Measurements from ENCODE around the gene RGS7. TPM values are rescaled to one million over a fixed set of nuclear protein-coding genes. Genes with fewer than 3 reads are reported as not detected.
"Not testable (repeated sequence)": the region's sequence is repeated elsewhere in the genome, so short reads cannot be mapped to it uniquely, and the experiment has no call there.

RGS7 gene
- total RNA-seq, 1 experiment from 2014 or later = 0.10 TPM

GRCh38 chr1:241221319-241221718 lies 135.7 kb downstream of the RGS7 start:
- ATAC-seq (no peak), DNase-seq (ENCODE audit: low read depth, low spot score) (no peak)
- ChIA-PET POLR2A (no interaction called here), CTCF (no interaction called here)
- Histone ChIP-seq H3K4me1 (ENCODE audit: control insufficient read depth, insufficient read depth, low read length) (no peaks in the 10 kb centered on the region), H3K36me3 (ENCODE audit: control insufficient read depth, insufficient read depth, low read length) (no peaks in the 10 kb centered on the region), H3K4me3 (ENCODE audit: low read depth in 2 of 2, low read length in 2 of 2) (no peak overlapping the region), H3K9me3 (ENCODE audit: control insufficient read depth, insufficient read depth, low read depth, low read length) (no peaks in the 10 kb centered on the region), H3K27me3 (ENCODE audit: control insufficient read depth, insufficient read depth, low read length) (no peaks in the 10 kb centered on the region), H3K27ac (ENCODE audit: low read length) (no peak overlapping the region)
- intact Hi-C loops (cut with micrococcal nuclease; ENCODE audit: unreplicated experiment) (no loop called here), in situ Hi-C loops (cut with HindIII; ENCODE audit: low pct_unique_long_range_greater_than_20kb, low sequenced_read_pairs) (no loop called here)
- BruUV-seq (replicated peaks) = no TSS peak
- no peak for TF ChIP-seq TCF7L2 (IDR thresholded peaks at IDR 0.05; ENCODE audit: low read depth, low read length)
- no peak for TF ChIP-seq SIN3A (IDR thresholded peaks at IDR 0.05; ENCODE audit: borderline replicate concordance, insufficient read depth, low read depth, low read length)
- no peak for TF ChIP-seq CTCF (IDR thresholded peaks at IDR 0.05)
- no peak for TF ChIP-seq REST (IDR thresholded peaks at IDR 0.05; ENCODE audit: insufficient read depth in 1 of 2, low read depth in 2 of 2, low read length in 1 of 2)
- TF ChIP-seq POLR2AphosphoS5 (IDR thresholded peaks at IDR 0.05; ENCODE audit: low read depth, low read length) = no peak

GRCh38 chr1:241220913-241221312 lies 136.1 kb downstream of the RGS7 start:
- CTCF ChIA-PET; BruUV-seq (replicated peaks); H3K36me3 ChIP-seq (ENCODE audit: control insufficient read depth, insufficient read depth, low read length); H3K27ac ChIP-seq (ENCODE audit: low read length); DNase-seq (ENCODE audit: low read depth, low spot score); ATAC-seq; POLR2A ChIA-PET; in situ Hi-C loops (cut with HindIII; ENCODE audit: low pct_unique_long_range_greater_than_20kb, low sequenced_read_pairs); intact Hi-C loops (cut with micrococcal nuclease; ENCODE audit: unreplicated experiment); H3K4me1 ChIP-seq (ENCODE audit: control insufficient read depth, insufficient read depth, low read length); H3K27me3 ChIP-seq (ENCODE audit: control insufficient read depth, insufficient read depth, low read length); H3K9me3 ChIP-seq (ENCODE audit: control insufficient read depth, insufficient read depth, low read depth, low read length); H3K4me3 ChIP-seq (ENCODE audit: low read depth in 2 of 2, low read length in 2 of 2): not testable (repeated sequence)

- no TSS peak for BruUV-seq (replicated peaks)
- no peak for ATAC-seq
Observed at GRCh38 chr1:241219449-241219848, 137.6 kb downstream of the RGS7 start.

More at GRCh38 chr1:241219449-241219848, 137.6 kb downstream of the RGS7 start:
- in situ Hi-C loops (cut with HindIII; ENCODE audit: low pct_unique_long_range_greater_than_20kb, low sequenced_read_pairs) (no loop called here), intact Hi-C loops (cut with micrococcal nuclease; ENCODE audit: unreplicated experiment) (no loop called here)
- no peak for DNase-seq (ENCODE audit: low read depth, low spot score)
- TF ChIP-seq CTCF (IDR thresholded peaks at IDR 0.05) = no peak
- TF ChIP-seq TCF7L2 (IDR thresholded peaks at IDR 0.05; ENCODE audit: low read depth, low read length) = no peak
- TF ChIP-seq POLR2AphosphoS5 (IDR thresholded peaks at IDR 0.05; ENCODE audit: low read depth, low read length) = no peak
- TF ChIP-seq SIN3A (IDR thresholded peaks at IDR 0.05; ENCODE audit: borderline replicate concordance, insufficient read depth, low read depth, low read length) = no peak
- TF ChIP-seq REST (IDR thresholded peaks at IDR 0.05; ENCODE audit: insufficient read depth in 1 of 2, low read depth in 2 of 2, low read length in 1 of 2) = no peak
- ChIA-PET POLR2A (no interaction called here), CTCF (no interaction called here)
- Histone ChIP-seq H3K27ac (ENCODE audit: low read length) (no peak overlapping the region), H3K4me3 (ENCODE audit: low read depth in 2 of 2, low read length in 2 of 2) (no peak overlapping the region), H3K9me3 (ENCODE audit: control insufficient read depth, insufficient read depth, low read depth, low read length) (no peaks in the 10 kb centered on the region), H3K36me3 (ENCODE audit: control insufficient read depth, insufficient read depth, low read length) (no peaks in the 10 kb centered on the region), H3K4me1 (ENCODE audit: control insufficient read depth, insufficient read depth, low read length) (no peaks in the 10 kb centered on the region), H3K27me3 (ENCODE audit: control insufficient read depth, insufficient read depth, low read length) (no peaks in the 10 kb centered on the region)
